Measurements from ENCODE around the gene PHF10. TPM values are rescaled to one million over a fixed set of nuclear protein-coding genes. Genes with fewer than 3 reads are reported as not detected.

Gene PHF10
- total RNA-seq, 4 donors from 2014 or later = 36.2 to 121 (median 67.5) TPM

GRCh38 chr6:169668203-169668847 lies 56.0 kb downstream of the PHF10 start:
- TF ChIP-seq CTCF (IDR thresholded peaks at IDR 0.05) (no peak), POLR2A (IDR thresholded peaks at IDR 0.05) (no peak)
- no peak for DNase-seq
- H3K4me3 ChIP-seq = no peak overlapping the region
- no peaks in the 10 kb centered on the region for H3K36me3 ChIP-seq
- no peaks in the 10 kb centered on the region for H3K9me3 ChIP-seq
- no peak overlapping the region for H3K27ac ChIP-seq
- no peaks in the 10 kb centered on the region for H3K4me1 ChIP-seq
- intact Hi-C loops (cut with DNase I; ENCODE audit: low total_unique reads) = no loop called here
- H3K27me3 ChIP-seq = no peaks in the 10 kb centered on the region

GRCh38 chr6:169667716-169668115 lies 56.6 kb downstream of the PHF10 start:
- DNase-seq = no peak
- Histone ChIP-seq H3K4me3 (no peak overlapping the region), H3K4me1 (no peaks in the 10 kb centered on the region), H3K9me3 (no peaks in the 10 kb centered on the region), H3K27me3 (no peaks in the 10 kb centered on the region), H3K36me3 (no peaks in the 10 kb centered on the region), H3K27ac (no peak overlapping the region)
- TF ChIP-seq CTCF (IDR thresholded peaks at IDR 0.05) = no peak
- TF ChIP-seq POLR2A (IDR thresholded peaks at IDR 0.05) = no peak
- intact Hi-C loops (cut with DNase I; ENCODE audit: low total_unique reads) = no loop called here

- Histone ChIP-seq H3K27ac (no peak overlapping the region), H3K27me3 (no peaks in the 10 kb centered on the region), H3K9me3 (no peaks in the 10 kb centered on the region), H3K4me3 (no peak overlapping the region), H3K4me1 (no peaks in the 10 kb centered on the region), H3K36me3 (no peaks in the 10 kb centered on the region)
- intact Hi-C loops (cut with DNase I; ENCODE audit: low total_unique reads) = no loop called here
- no peak for TF ChIP-seq POLR2A (IDR thresholded peaks at IDR 0.05)
- no peak for TF ChIP-seq CTCF (IDR thresholded peaks at IDR 0.05)
- DNase-seq = no peak
These were observed 57.9 kb downstream of the PHF10 start for GRCh38 chr6:169666441-169666840.

GRCh38 chr6:169665289-169665688 lies 59.0 kb downstream of the PHF10 start:
- intact Hi-C loops (cut with DNase I; ENCODE audit: low total_unique reads) = no loop called here
- no peaks in the 10 kb centered on the region for H3K36me3 ChIP-seq
- no peak for TF ChIP-seq POLR2A (IDR thresholded peaks at IDR 0.05)
- no peak for TF ChIP-seq CTCF (IDR thresholded peaks at IDR 0.05)

GRCh38 chr6:169664227-169664626 lies 60.1 kb downstream of the PHF10 start:
- Histone ChIP-seq H3K4me3 (no peak overlapping the region), H3K36me3 (no peaks in the 10 kb centered on the region), H3K27ac (no peak overlapping the region), H3K4me1 (no peaks in the 10 kb centered on the region), H3K27me3 (no peaks in the 10 kb centered on the region), H3K9me3 (no peaks in the 10 kb centered on the region)
- DNase-seq = no peak
- intact Hi-C loops (cut with DNase I; ENCODE audit: low total_unique reads) = no loop called here
- TF ChIP-seq POLR2A (IDR thresholded peaks at IDR 0.05) (no peak), CTCF (IDR thresholded peaks at IDR 0.05) (no peak)

More at GRCh38 chr6:169665289-169665688, 59.0 kb downstream of the PHF10 start:
- H3K27ac ChIP-seq = no peak overlapping the region
- H3K9me3 ChIP-seq = no peaks in the 10 kb centered on the region
- no peak overlapping the region for H3K4me3 ChIP-seq
- no peak for DNase-seq
- H3K4me1 ChIP-seq = no peaks in the 10 kb centered on the region
- no peaks in the 10 kb centered on the region for H3K27me3 ChIP-seq

All from uterus (tissue), 4 donors.